H1 (cell line): ENCODE measurements around the gene CPPED1.

Experiments
- ATF2 ChIP-seq: IDR thresholded peaks from 2 replicates; pipeline ENCODE4 v1.6.1; 2012; ENCODE audit warnings: low read length, inconsistent platforms
- CHD2 ChIP-seq: IDR thresholded peaks from 2 replicates; pipeline ENCODE4 v1.6.1; 2012; ENCODE audit warnings: low read length, improper control_type of control experiment
- EZH2 ChIP-seq: fragments of 200-600 bp; sonication (generic); IDR thresholded peaks from 2 replicates; pipeline ENCODE4 v1.7.1; 2012; ENCODE audit warnings: low read depth, mild to moderate bottlenecking, moderate library complexity, low read length, inconsistent platforms; ENCODE audit not compliant: severe bottlenecking
- GTF2F1 ChIP-seq: IDR thresholded peaks from 2 replicates; pipeline ENCODE4 v1.6.1; 2012; ENCODE audit warnings: low read depth, low read length, improper control_type of control experiment, borderline replicate concordance
- JUN ChIP-seq: IDR thresholded peaks from 2 replicates; pipeline ENCODE4 v1.6.1; 2011; ENCODE audit warnings: low read depth, mild to moderate bottlenecking, improper control_type of control experiment, low read length
- POLR2A ChIP-seq, 2 experiments: IDR thresholded peaks; 1 replicate in 1 of 2; 2 replicates in 1 of 2; pipeline ENCODE4 v1.6.1; 2011; ENCODE audit warnings: low read depth in 2 of 2, low read length in 2 of 2, mild to moderate bottlenecking in 2 of 2; ENCODE audit errors: control extremely low read depth in 1 of 2
- POLR2AphosphoS5 ChIP-seq: IDR thresholded peaks from 2 replicates; pipeline ENCODE4 v1.6.1; 2011; ENCODE audit warnings: low read depth, low read length
- RFX5 ChIP-seq: IDR thresholded peaks from 2 replicates; pipeline ENCODE4 v1.6.1; 2011; ENCODE audit warnings: low read depth, low read length, improper control_type of control experiment, borderline replicate concordance
- YY1 ChIP-seq: IDR thresholded peaks from 2 replicates; pipeline ENCODE4 v1.6.1; 2011; ENCODE audit warnings: low read depth, mild to moderate bottlenecking, low read length
- ZNF274 ChIP-seq: IDR thresholded peaks from 2 replicates; pipeline ENCODE4 v1.7.0; 2012; ENCODE audit warnings: low read length, borderline replicate concordance; ENCODE audit errors: extremely low read depth
- TF ChIP-seq, protein P1 (sequence below), 3 experiments: IDR thresholded peaks; 1 replicate in 2 of 3; 2 replicates in 1 of 3; pipeline versions ENCODE4 v1.5.1 to v1.6.1; 2011; ENCODE audit warnings: low read length in 3 of 3, mild to moderate bottlenecking in 3 of 3, inconsistent platforms in 2 of 3, low read depth in 1 of 3, moderate library complexity in 1 of 3; ENCODE audit not compliant: insufficient read depth in 1 of 3; ENCODE audit errors: control extremely low read depth in 1 of 3

DNA sequence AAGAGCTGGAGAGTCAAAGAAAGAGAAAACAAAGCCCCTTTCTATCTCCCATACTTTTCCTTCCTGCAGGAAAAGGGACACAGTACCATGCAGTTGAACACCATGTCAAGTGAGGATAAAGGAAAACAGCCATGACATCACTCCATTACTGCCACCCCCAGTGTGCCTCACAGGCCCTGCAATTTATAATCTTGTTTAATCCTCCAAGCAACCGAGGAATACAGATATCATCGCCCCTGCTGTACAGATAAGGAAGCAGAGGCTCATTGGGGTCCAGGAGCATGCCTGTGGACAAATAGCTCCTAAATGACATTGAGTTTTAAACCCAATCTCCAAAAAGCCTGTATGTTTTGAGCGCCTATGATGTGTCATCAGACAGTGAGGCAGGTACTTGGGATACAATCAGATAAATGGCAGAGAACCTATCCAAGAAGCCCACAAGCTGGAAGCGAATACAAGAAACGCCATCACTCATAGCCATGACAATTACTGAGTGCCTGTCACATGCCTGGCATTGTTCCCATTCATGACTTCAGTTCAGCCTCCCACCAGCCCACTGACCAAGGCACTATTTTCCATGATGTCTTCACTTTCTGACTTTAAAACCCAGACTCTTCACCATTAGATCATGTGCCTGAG, 45.5 kb downstream of the CPPED1 start:
- no peak for TF ChIP-seq ATF2
- TF ChIP-seq, protein P1, sequence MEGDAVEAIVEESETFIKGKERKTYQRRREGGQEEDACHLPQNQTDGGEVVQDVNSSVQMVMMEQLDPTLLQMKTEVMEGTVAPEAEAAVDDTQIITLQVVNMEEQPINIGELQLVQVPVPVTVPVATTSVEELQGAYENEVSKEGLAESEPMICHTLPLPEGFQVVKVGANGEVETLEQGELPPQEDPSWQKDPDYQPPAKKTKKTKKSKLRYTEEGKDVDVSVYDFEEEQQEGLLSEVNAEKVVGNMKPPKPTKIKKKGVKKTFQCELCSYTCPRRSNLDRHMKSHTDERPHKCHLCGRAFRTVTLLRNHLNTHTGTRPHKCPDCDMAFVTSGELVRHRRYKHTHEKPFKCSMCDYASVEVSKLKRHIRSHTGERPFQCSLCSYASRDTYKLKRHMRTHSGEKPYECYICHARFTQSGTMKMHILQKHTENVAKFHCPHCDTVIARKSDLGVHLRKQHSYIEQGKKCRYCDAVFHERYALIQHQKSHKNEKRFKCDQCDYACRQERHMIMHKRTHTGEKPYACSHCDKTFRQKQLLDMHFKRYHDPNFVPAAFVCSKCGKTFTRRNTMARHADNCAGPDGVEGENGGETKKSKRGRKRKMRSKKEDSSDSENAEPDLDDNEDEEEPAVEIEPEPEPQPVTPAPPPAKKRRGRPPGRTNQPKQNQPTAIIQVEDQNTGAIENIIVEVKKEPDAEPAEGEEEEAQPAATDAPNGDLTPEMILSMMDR (IDR thresholded peaks at IDR 0.05; ENCODE audit: control extremely low read depth in 1 of 3, insufficient read depth in 1 of 3, low read depth in 1 of 3, low read length in 3 of 3): no peak
- no peak for TF ChIP-seq POLR2A (IDR thresholded peaks at IDR 0.05; ENCODE audit: control extremely low read depth in 1 of 2, low read depth in 2 of 2, low read length in 2 of 2)
- no peak for TF ChIP-seq RFX5
- no peak for TF ChIP-seq JUN
- TF ChIP-seq GTF2F1: no peak
- TF ChIP-seq EZH2: no peak
- no peak for TF ChIP-seq ZNF274
- no peak for TF ChIP-seq CHD2
- no peak for TF ChIP-seq YY1
- no peak for TF ChIP-seq POLR2AphosphoS5
